HEK293 (cell line): Measurements from ENCODE around the gene LGR5.
A peak's percentile ranks its signal among the peaks of the same experiment; 100 is the strongest.

ENCODE experiments used
- CTCF ChIA-PET: fragments of 350-600 bp; formaldehyde crosslinking; extraction: SDS; loops from one replicate; lab custom pipeline; 2021; ENCODE audit warnings: antibody characterized with exemption; lab: Yijun Ruan, JAX
- POLR2A ChIA-PET: fragments of 300-600 bp; formaldehyde crosslinking; extraction: SDS; loops from one replicate; lab custom pipeline; 2020; ENCODE audit warnings: antibody characterized with exemption, inconsistent platforms; lab: Yijun Ruan, JAX
- H3K27ac ChIP-seq: fragments of 200-500 bp; sonication (Bioruptor generic); 2 replicates; pipeline ENCODE4 v1.5.1; 2014; ENCODE audit warnings: low read depth, low read length, control low read depth, inconsistent platforms; ENCODE audit errors: extremely low read depth
- H3K36me3 ChIP-seq, 2 experiments: fragments of 200-500 bp in 1 of 2; sonication (Bioruptor generic) in 1 of 2; 1 replicate in 1 of 2; 2 replicates in 1 of 2; pipeline ENCODE4 v1.5.1; 2014 to 2017; ENCODE audit warnings: inconsistent platforms in 2 of 2, low read length in 2 of 2; ENCODE audit not compliant: control insufficient read depth in 2 of 2, insufficient read depth in 1 of 2
- H3K4me1 ChIP-seq: fragments of 200-500 bp; sonication (Bioruptor generic); 2 replicates; pipeline ENCODE4 v1.5.1; 2014; ENCODE audit warnings: mild to moderate bottlenecking, low read length, inconsistent platforms; ENCODE audit not compliant: control insufficient read depth, insufficient read depth
- H3K4me3 ChIP-seq: 2 replicates; pipeline ENCODE4 v1.5.1; 2011; ENCODE audit warnings: low read depth, mild to moderate bottlenecking, control low read depth, low read length, moderate library complexity
- H3K9me3 ChIP-seq: fragments of 200-500 bp; sonication (Bioruptor generic); 2 replicates; pipeline ENCODE4 v1.5.1; 2014; ENCODE audit warnings: low read depth, low read length, inconsistent platforms; ENCODE audit not compliant: control insufficient read depth, insufficient read depth
- MYNN ChIP-seq: fragments of 450-650 bp; formaldehyde crosslinking; IDR thresholded peaks from 2 replicates; pipeline ENCODE4 v1.5.1; 2016; ENCODE audit warnings: missing biosample characterization, missing genetic modification characterization, borderline replicate concordance
- MZF1 ChIP-seq: fragments of 450-650 bp; formaldehyde crosslinking; IDR thresholded peaks from 2 replicates; pipeline ENCODE4 v1.5.1; 2017; ENCODE audit warnings: missing biosample characterization, missing genetic modification characterization, borderline replicate concordance
- PBX3 ChIP-seq: sonication (generic); formaldehyde crosslinking; IDR thresholded peaks from 2 replicates; pipeline ENCODE4 v1.8.1; 2022; ENCODE audit warnings: mild to moderate bottlenecking, moderate library complexity, missing genetic modification reagents
- TCF7L2 ChIP-seq: IDR thresholded peaks from 2 replicates; pipeline ENCODE4 v1.6.1; 2011; ENCODE audit warnings: low read depth, mild to moderate bottlenecking, inconsistent platforms, low read length, moderate library complexity, borderline replicate concordance
- ZBTB17 ChIP-seq: fragments of 450-650 bp; formaldehyde crosslinking; IDR thresholded peaks from 2 replicates; pipeline ENCODE4 v1.5.1; 2016; ENCODE audit warnings: missing biosample characterization, missing genetic modification characterization
- ZBTB26 ChIP-seq: fragments of 450-650 bp; formaldehyde crosslinking; optimal IDR thresholded peaks from 2 replicates; pipeline ENCODE3; 2016; ENCODE audit warnings: missing biosample characterization, mild to moderate bottlenecking, missing genetic modification characterization
- ZBTB48 ChIP-seq: fragments of 450-650 bp; formaldehyde crosslinking; IDR thresholded peaks from 2 replicates; pipeline ENCODE4 v1.5.1; 2016; ENCODE audit warnings: missing biosample characterization, missing genetic modification characterization
- ZNF2 ChIP-seq: fragments of 450-650 bp; formaldehyde crosslinking; IDR thresholded peaks from 2 replicates; pipeline ENCODE4 v1.5.1; 2016; ENCODE audit warnings: missing biosample characterization, missing genetic modification characterization
- ZNF211 ChIP-seq: fragments of 450-650 bp; formaldehyde crosslinking; IDR thresholded peaks from 2 replicates; pipeline ENCODE4 v1.5.1; 2016; ENCODE audit warnings: low read depth, missing biosample characterization, missing genetic modification characterization
- ZNF26 ChIP-seq: fragments of 450-650 bp; formaldehyde crosslinking; IDR thresholded peaks from 2 replicates; pipeline ENCODE4 v1.5.1; 2016; ENCODE audit warnings: missing biosample characterization, missing genetic modification characterization
- ZNF280C ChIP-seq: fragments of 450-650 bp; formaldehyde crosslinking; IDR thresholded peaks from 2 replicates; pipeline ENCODE4 v1.5.1; 2016; ENCODE audit warnings: missing biosample characterization, missing genetic modification characterization
- ZNF366 ChIP-seq: fragments of 450-650 bp; formaldehyde crosslinking; conservative IDR thresholded peaks from 2 replicates; pipeline ENCODE4 v1.5.1; 2016; ENCODE audit warnings: missing biosample characterization, missing genetic modification characterization
- ZNF600 ChIP-seq: fragments of 450-650 bp; formaldehyde crosslinking; IDR thresholded peaks from 2 replicates; pipeline ENCODE4 v1.5.1; 2016; ENCODE audit warnings: missing biosample characterization, missing genetic modification characterization
- ZNF624 ChIP-seq: fragments of 450-650 bp; formaldehyde crosslinking; IDR thresholded peaks from 2 replicates; pipeline ENCODE4 v1.5.1; 2017; ENCODE audit warnings: missing biosample characterization, missing genetic modification characterization
- ZSCAN18 ChIP-seq: fragments of 450-650 bp; formaldehyde crosslinking; IDR thresholded peaks from 2 replicates; pipeline ENCODE4 v1.5.1; 2016; ENCODE audit warnings: missing biosample characterization, missing genetic modification characterization
- TF ChIP-seq, protein P1 (sequence below): fragments of 450-650 bp; formaldehyde crosslinking; IDR thresholded peaks from 2 replicates; pipeline ENCODE4 v1.5.1; 2016; ENCODE audit warnings: missing biosample characterization, missing genetic modification characterization

Gene LGR5

DNA sequence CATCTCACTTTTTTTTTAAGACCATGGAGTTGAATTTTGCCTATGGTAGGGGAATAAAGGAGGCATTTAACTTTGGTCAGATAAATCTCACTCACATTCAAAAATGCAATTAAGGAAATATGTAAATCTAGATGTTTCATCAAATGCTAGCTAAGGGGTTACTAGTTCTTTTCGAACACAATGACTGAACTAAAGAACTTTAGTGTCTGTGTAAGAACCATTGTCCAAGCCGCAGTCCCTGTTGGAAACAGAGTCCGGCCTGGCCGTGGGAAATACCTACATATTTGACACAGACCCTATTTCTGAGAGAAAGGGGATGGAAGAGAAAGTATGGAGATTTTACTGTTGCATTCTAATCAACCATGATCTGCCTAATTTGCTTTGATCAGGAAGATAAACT is 17.4 kb downstream of the LGR5 start (continued):
- TF ChIP-seq ZBTB26 (no peak), MZF1 (tag by site-specific recombination) (no peak), ZNF366 (no peak), MYNN (tag by site-specific recombination) (no peak)

GRCh38 chr12:71460318-71460717 is 20.7 kb downstream of the LGR5 start:
- H3K36me3 ChIP-seq, result no peaks in the 10 kb centered on the region
- H3K4me1 ChIP-seq, result peaks cover 14% of the 10 kb centered on the region
- CTCF ChIA-PET, result no interaction called here
- no peak for TF ChIP-seq ZNF600 (tag by site-specific recombination)
- TF ChIP-seq ZNF2 (tag by site-specific recombination), result no peak
- POLR2A ChIA-PET, result no interaction called here
- H3K4me3 ChIP-seq, result no peak overlapping the region
- no peaks in the 10 kb centered on the region for H3K9me3 ChIP-seq
- H3K27ac ChIP-seq, result no peak overlapping the region

DNA sequence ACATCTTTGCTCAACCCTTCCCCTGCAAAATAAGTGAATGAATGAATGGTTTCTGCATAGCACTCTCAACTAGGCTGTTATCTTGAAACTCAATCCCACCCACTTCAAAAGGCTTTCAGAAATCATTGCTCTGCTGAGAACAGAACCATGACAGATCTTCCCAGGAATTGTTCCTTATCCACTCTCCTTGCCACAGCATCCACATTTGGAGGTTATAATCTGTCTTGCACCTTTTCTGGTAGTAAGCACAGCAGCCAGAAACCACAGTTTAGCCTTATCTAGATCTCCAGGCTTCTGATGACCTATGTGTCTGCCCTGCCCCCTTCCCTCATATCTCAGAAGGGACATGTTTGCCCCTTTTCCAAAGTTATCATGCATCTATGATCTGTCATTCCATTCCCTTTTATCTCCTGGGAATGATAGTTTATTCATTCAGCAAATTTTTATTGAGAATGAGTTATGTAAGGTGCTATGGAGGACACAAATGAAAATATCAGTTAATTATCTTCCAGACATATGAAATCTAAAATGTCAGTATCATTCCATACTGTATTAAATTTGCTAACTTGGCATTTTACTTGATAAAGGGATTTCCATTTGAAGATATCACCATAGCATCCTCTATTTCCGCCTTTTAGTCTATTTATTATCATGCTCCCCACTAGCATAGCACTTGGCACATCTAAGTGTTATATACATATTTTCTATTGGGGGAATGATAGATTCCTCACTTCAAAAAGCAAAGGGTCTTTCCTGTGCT is 21.4 kb downstream of the LGR5 start:
- no peak overlapping the region for H3K4me3 ChIP-seq
- ChIA-PET POLR2A (no interaction called here), CTCF (no interaction called here)
- H3K9me3 ChIP-seq, result no peaks in the 10 kb centered on the region
- no peaks in the 10 kb centered on the region for H3K36me3 ChIP-seq
- no peak overlapping the region for H3K27ac ChIP-seq
- TF ChIP-seq TCF7L2, result peak; percentile 36; the same call in 1 of the 2 replicates
- no peak for TF ChIP-seq ZBTB48 (tag by site-specific recombination)
- H3K4me1 ChIP-seq, result peaks cover 11% of the 10 kb centered on the region

GRCh38 chr12:71461787-71462328 is 22.3 kb downstream of the LGR5 start:
- Histone ChIP-seq H3K36me3 (no peaks in the 10 kb centered on the region), H3K4me1 (peaks cover 7% of the 10 kb centered on the region; the same call in 1 of the 2 replicates), H3K27ac (no peak overlapping the region), H3K4me3 (no peak overlapping the region), H3K9me3 (no peaks in the 10 kb centered on the region)
- TF ChIP-seq ZNF624 (tag by site-specific recombination), result no peak
- 0 out of 2 replicates have a peak, but pooled peaks have one; percentile 10 for TF ChIP-seq ZBTB17
- TF ChIP-seq PBX3, result no peak
- CTCF ChIA-PET, result interaction anchor here (0.9 kb wide), 1 partner anchor 175 kb away, joined by 4 read pairs; no protein-coding TSS in a partner anchor
- POLR2A ChIA-PET, result no interaction called here

- Histone ChIP-seq H3K36me3 (no peaks in the 10 kb centered on the region), H3K4me1 (peaks cover 7% of the 10 kb centered on the region; the same call in 1 of the 2 replicates), H3K4me3 (no peak overlapping the region), H3K9me3 (no peaks in the 10 kb centered on the region), H3K27ac (no peak overlapping the region)
- POLR2A ChIA-PET, result no interaction called here
- CTCF ChIA-PET, result interaction anchor here (0.8 kb wide), 1 partner anchor 16 kb away, joined by 3 read pairs; no protein-coding TSS in a partner anchor
- TF ChIP-seq ZNF26 (tag by site-specific recombination) (peak; percentile 92), ZNF280C (tag by site-specific recombination) (no peak), ZNF211 (no peak), ZSCAN18 (tag by site-specific recombination) (no peak)
- TF ChIP-seq, protein P1, sequence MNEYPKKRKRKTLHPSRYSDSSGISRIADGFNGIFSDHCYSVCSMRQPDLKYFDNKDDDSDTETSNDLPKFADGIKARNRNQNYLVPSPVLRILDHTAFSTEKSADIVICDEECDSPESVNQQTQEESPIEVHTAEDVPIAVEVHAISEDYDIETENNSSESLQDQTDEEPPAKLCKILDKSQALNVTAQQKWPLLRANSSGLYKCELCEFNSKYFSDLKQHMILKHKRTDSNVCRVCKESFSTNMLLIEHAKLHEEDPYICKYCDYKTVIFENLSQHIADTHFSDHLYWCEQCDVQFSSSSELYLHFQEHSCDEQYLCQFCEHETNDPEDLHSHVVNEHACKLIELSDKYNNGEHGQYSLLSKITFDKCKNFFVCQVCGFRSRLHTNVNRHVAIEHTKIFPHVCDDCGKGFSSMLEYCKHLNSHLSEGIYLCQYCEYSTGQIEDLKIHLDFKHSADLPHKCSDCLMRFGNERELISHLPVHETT (tag by site-specific recombination), result no peak
Measured at GRCh38 chr12:71465796-71466195, 26.2 kb downstream of the LGR5 start.
